ENCODE measurements around the gene ARL15.

The ARL15 gene

DNA sequence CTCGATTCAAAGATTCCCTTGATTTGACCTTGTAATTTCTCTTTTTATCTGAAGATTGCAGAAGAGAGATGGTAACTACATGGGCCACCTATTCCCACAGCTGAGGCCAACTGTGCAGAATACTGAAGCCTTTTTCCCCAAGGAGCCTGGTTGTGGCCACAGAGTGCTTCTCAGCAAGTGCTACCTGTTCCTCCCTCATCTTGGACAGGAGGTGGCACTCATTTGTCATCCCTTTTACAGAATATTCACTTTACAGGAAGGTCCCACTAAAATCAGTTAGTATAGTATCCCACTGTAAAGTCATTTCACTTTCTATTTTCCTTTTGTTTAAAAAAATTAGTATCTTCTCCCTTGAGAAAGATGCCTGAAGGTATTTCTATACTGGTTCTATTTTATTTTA, 346.4 kb downstream of the ARL15 start:
- H3K4me1 ChIP-seq (ENCODE audit: insufficient read depth, low read length), result no peaks in the 10 kb centered on the region
- no peaks in the 10 kb centered on the region for H3K36me3 ChIP-seq (ENCODE audit: insufficient read depth, low read length)
- no peaks in the 10 kb centered on the region for H3K27me3 ChIP-seq (ENCODE audit: insufficient read depth, low read length)

DNA sequence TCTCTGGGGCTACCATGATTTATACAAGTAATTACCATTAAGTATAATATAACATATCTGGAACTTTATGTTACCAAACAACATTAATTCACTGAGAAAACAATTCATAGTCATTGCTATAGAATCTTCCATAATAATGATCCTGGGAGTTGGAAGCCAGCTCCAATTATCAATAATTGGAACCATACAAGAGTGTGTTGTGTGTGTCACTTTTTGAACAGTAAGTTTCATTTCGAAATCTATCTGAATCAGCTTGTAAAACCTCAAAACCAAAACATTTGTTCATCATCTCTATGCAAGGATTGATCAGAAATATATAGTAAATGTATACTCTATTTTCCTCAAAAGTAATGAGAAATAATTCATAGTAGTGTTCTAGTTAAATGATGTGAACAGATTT, 348.1 kb downstream of the ARL15 start:
- H3K4me1 ChIP-seq (ENCODE audit: insufficient read depth, low read length), result no peaks in the 10 kb centered on the region
- no peak overlapping the region for H3K4me3 ChIP-seq (ENCODE audit: low read length)
- H3K9me3 ChIP-seq (ENCODE audit: low read length), result peaks cover 2% of the 10 kb centered on the region
- H3K36me3 ChIP-seq (ENCODE audit: insufficient read depth, low read length), result no peaks in the 10 kb centered on the region
- no peaks in the 10 kb centered on the region for H3K27me3 ChIP-seq (ENCODE audit: insufficient read depth, low read length)
- no peak overlapping the region for H2AFZ ChIP-seq (ENCODE audit: low read depth, low read length)

More for the DNA sequence above, 346.4 kb downstream of the ARL15 start:
- Histone ChIP-seq H2AFZ (ENCODE audit: low read depth, low read length) (no peak overlapping the region), H3K4me3 (ENCODE audit: low read length) (no peak overlapping the region), H3K9me3 (ENCODE audit: low read length) (no peaks in the 10 kb centered on the region)

- Histone ChIP-seq H3K9me3 (ENCODE audit: low read length) (peaks cover 5% of the 10 kb centered on the region), H3K36me3 (ENCODE audit: insufficient read depth, low read length) (no peaks in the 10 kb centered on the region), H3K27me3 (ENCODE audit: insufficient read depth, low read length) (no peaks in the 10 kb centered on the region), H3K4me1 (ENCODE audit: insufficient read depth, low read length) (no peaks in the 10 kb centered on the region), H3K4me3 (ENCODE audit: low read length) (no peak overlapping the region), H2AFZ (ENCODE audit: low read depth, low read length) (no peak overlapping the region)
Measured at GRCh38 chr5:53956632-53957031, 353.7 kb downstream of the ARL15 start.

GRCh38 chr5:53956196-53956595, 354.2 kb downstream of the ARL15 start:
- Histone ChIP-seq H3K4me3 (ENCODE audit: low read length) (no peak overlapping the region), H3K36me3 (ENCODE audit: insufficient read depth, low read length) (no peaks in the 10 kb centered on the region), H3K9me3 (ENCODE audit: low read length) (peaks cover 5% of the 10 kb centered on the region), H3K27me3 (ENCODE audit: insufficient read depth, low read length) (no peaks in the 10 kb centered on the region), H3K4me1 (ENCODE audit: insufficient read depth, low read length) (no peaks in the 10 kb centered on the region), H2AFZ (ENCODE audit: low read depth, low read length) (no peak overlapping the region)

GRCh38 chr5:53950621-53951020, 359.8 kb downstream of the ARL15 start:
- H3K27me3 ChIP-seq (ENCODE audit: insufficient read depth, low read length), result no peaks in the 10 kb centered on the region
- no peaks in the 10 kb centered on the region for H3K36me3 ChIP-seq (ENCODE audit: insufficient read depth, low read length)
- H3K9me3 ChIP-seq (ENCODE audit: low read length), result no peaks in the 10 kb centered on the region
- H3K4me1 ChIP-seq (ENCODE audit: insufficient read depth, low read length), result no peaks in the 10 kb centered on the region
- no peak overlapping the region for H2AFZ ChIP-seq (ENCODE audit: low read depth, low read length)
- H3K4me3 ChIP-seq (ENCODE audit: low read length), result no peak overlapping the region

DNA sequence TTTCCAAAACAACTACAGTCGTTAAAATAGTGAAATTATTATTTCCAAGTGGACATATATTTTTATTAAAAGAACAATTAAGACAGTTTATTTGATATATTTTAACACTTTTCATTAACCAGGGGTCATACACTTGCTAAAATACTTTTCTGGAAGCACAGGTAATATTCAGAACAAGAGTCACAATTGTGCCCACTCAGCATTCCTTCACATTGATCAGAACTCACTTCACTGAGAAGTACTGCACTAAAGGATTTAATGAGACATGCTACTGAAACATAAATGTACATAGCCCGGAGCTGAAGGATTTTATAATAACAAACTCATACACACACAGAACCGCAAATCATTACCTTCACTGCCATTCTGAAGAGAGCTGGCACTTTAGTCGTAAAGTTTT, 361.8 kb downstream of the ARL15 start:
- Histone ChIP-seq H3K27me3 (ENCODE audit: insufficient read depth, low read length) (no peaks in the 10 kb centered on the region), H2AFZ (ENCODE audit: low read depth, low read length) (no peak overlapping the region), H3K4me3 (ENCODE audit: low read length) (no peak overlapping the region), H3K9me3 (ENCODE audit: low read length) (no peaks in the 10 kb centered on the region), H3K4me1 (ENCODE audit: insufficient read depth, low read length) (no peaks in the 10 kb centered on the region), H3K36me3 (ENCODE audit: insufficient read depth, low read length) (no peaks in the 10 kb centered on the region)

- no peak overlapping the region for H2AFZ ChIP-seq (ENCODE audit: low read depth, low read length)
- H3K9me3 ChIP-seq (ENCODE audit: low read length), result no peaks in the 10 kb centered on the region
- no peak overlapping the region for H3K4me3 ChIP-seq (ENCODE audit: low read length)
- no peaks in the 10 kb centered on the region for H3K27me3 ChIP-seq (ENCODE audit: insufficient read depth, low read length)
- H3K4me1 ChIP-seq (ENCODE audit: insufficient read depth, low read length), result no peaks in the 10 kb centered on the region
- no peaks in the 10 kb centered on the region for H3K36me3 ChIP-seq (ENCODE audit: insufficient read depth, low read length)
Measured at GRCh38 chr5:53946405-53947100, 363.8 kb downstream of the ARL15 start.

GRCh38 chr5:53944981-53945380, 365.4 kb downstream of the ARL15 start:
- Histone ChIP-seq H2AFZ (ENCODE audit: low read depth, low read length) (no peak overlapping the region), H3K36me3 (ENCODE audit: insufficient read depth, low read length) (no peaks in the 10 kb centered on the region)

GRCh38 chr5:53943938-53944337, 366.4 kb downstream of the ARL15 start:
- no peak overlapping the region for H2AFZ ChIP-seq (ENCODE audit: low read depth, low read length)
- no peak overlapping the region for H3K4me3 ChIP-seq (ENCODE audit: low read length)
- H3K27me3 ChIP-seq (ENCODE audit: insufficient read depth, low read length), result no peaks in the 10 kb centered on the region
- H3K9me3 ChIP-seq (ENCODE audit: low read length), result no peaks in the 10 kb centered on the region
- no peaks in the 10 kb centered on the region for H3K36me3 ChIP-seq (ENCODE audit: insufficient read depth, low read length)
- no peaks in the 10 kb centered on the region for H3K4me1 ChIP-seq (ENCODE audit: insufficient read depth, low read length)

More at GRCh38 chr5:53944981-53945380, 365.4 kb downstream of the ARL15 start:
- Histone ChIP-seq H3K4me3 (ENCODE audit: low read length) (no peak overlapping the region), H3K9me3 (ENCODE audit: low read length) (no peaks in the 10 kb centered on the region), H3K4me1 (ENCODE audit: insufficient read depth, low read length) (no peaks in the 10 kb centered on the region), H3K27me3 (ENCODE audit: insufficient read depth, low read length) (no peaks in the 10 kb centered on the region)

DNA sequence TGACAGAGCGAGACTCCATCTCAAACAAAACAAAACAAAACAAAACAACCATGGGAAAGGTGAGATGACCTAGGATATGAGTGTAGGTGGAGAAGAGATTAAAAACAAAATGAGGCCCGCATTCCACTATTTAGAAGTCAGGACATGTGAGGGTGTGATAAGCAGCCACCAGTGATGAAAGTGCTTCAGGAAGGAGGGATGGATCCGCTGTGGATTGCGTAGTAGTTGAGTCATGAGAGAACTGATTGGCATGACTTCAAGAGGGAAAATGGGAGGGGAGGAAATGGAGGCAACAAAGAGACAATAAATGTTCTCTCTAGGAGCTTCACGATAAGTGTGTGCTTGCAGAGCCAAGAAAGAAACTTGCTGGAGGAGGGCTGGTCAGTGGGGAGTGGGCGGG, 367.6 kb downstream of the ARL15 start:
- Histone ChIP-seq H3K36me3 (ENCODE audit: insufficient read depth, low read length) (no peaks in the 10 kb centered on the region), H2AFZ (ENCODE audit: low read depth, low read length) (no peak overlapping the region), H3K27me3 (ENCODE audit: insufficient read depth, low read length) (no peaks in the 10 kb centered on the region), H3K4me1 (ENCODE audit: insufficient read depth, low read length) (no peaks in the 10 kb centered on the region), H3K4me3 (ENCODE audit: low read length) (no peak overlapping the region), H3K9me3 (ENCODE audit: low read length) (no peaks in the 10 kb centered on the region)

- Histone ChIP-seq H3K4me3 (ENCODE audit: low read length) (no peak overlapping the region), H2AFZ (ENCODE audit: low read depth, low read length) (no peak overlapping the region), H3K9me3 (ENCODE audit: low read length) (no peaks in the 10 kb centered on the region), H3K4me1 (ENCODE audit: insufficient read depth, low read length) (no peaks in the 10 kb centered on the region), H3K36me3 (ENCODE audit: insufficient read depth, low read length) (no peaks in the 10 kb centered on the region), H3K27me3 (ENCODE audit: insufficient read depth, low read length) (no peaks in the 10 kb centered on the region)
Measured at GRCh38 chr5:53940921-53941320, 369.5 kb downstream of the ARL15 start.

GRCh38 chr5:53937467-53937866, 372.9 kb downstream of the ARL15 start:
- no peak overlapping the region for H3K4me3 ChIP-seq (ENCODE audit: low read length)
- no peaks in the 10 kb centered on the region for H3K9me3 ChIP-seq (ENCODE audit: low read length)
- no peaks in the 10 kb centered on the region for H3K36me3 ChIP-seq (ENCODE audit: insufficient read depth, low read length)
- H3K27me3 ChIP-seq (ENCODE audit: insufficient read depth, low read length), result no peaks in the 10 kb centered on the region
- no peak overlapping the region for H2AFZ ChIP-seq (ENCODE audit: low read depth, low read length)
- no peaks in the 10 kb centered on the region for H3K4me1 ChIP-seq (ENCODE audit: insufficient read depth, low read length)

DNA sequence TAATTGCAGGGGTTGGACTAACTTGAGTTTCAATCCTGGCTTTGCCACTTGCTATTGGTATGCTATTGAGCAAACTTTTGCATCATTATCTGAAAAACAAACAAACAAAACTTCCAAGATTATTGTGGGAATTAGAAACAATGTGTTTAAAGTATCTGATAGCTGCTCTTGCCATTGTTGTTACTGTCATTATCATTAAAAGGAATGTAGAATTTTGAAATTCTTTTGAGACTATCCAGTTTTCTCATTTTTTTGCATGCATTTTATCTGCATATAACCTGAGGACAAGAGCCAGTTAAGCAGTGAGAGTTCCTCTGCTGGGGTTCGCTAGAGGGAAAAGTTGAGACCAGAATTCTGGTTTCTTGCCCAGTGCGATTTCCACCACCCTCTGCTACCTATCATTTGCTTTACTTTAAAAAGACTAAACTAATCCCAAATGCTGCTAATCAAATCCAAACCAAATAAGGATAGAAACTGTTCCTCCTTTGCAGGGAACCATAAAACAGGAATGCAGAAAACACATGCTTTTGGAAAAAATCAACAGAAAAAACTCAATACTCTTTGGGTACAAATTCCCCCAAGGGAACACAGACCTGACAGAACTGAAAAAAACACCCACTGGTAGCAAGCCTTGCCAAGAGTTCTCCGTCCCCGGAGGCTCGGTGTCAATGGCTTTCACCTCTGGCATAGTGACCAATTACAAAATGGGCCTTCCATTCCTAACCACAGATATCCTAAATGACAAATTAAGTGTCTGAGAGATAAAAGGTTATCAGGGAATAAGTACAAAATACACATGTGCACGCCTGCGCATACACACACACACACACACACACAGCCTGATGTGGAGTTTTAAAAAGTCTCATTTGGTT, 373.7 kb downstream of the ARL15 start:
- no peaks in the 10 kb centered on the region for H3K27me3 ChIP-seq (ENCODE audit: insufficient read depth, low read length)
- H3K9me3 ChIP-seq (ENCODE audit: low read length), result no peaks in the 10 kb centered on the region
- H3K36me3 ChIP-seq (ENCODE audit: insufficient read depth, low read length), result no peaks in the 10 kb centered on the region
- H3K4me1 ChIP-seq (ENCODE audit: insufficient read depth, low read length), result no peaks in the 10 kb centered on the region
- no peak overlapping the region for H3K4me3 ChIP-seq (ENCODE audit: low read length)
- no peak overlapping the region for H2AFZ ChIP-seq (ENCODE audit: low read depth, low read length)

Data from neuron (in vitro differentiated cells).